SK-N-SH (cell line): ENCODE data around the gene ADD1.

Source experiments
- CTCF ChIP-seq: fragments of 200-600 bp; sonication (generic); IDR thresholded peaks from 2 replicates; pipeline ENCODE4 v1.6.1; 2017; ENCODE audit warnings: antibody characterized with exemption, mild to moderate bottlenecking, moderate library complexity
- EZH2phosphoT487 ChIP-seq: fragments of 200-600 bp; sonication (generic); IDR thresholded peaks from 2 replicates; pipeline ENCODE4 v1.6.1; 2017; ENCODE audit warnings: low read depth, mixed run types, mild to moderate bottlenecking, antibody characterized with exemption, moderate library complexity, borderline replicate concordance
- FOXJ3 ChIP-seq: sonication (generic); formaldehyde crosslinking; IDR thresholded peaks from 2 replicates; pipeline ENCODE4 v1.5.1; 2020; ENCODE audit warnings: mild to moderate bottlenecking, missing genetic modification reagents
- IRF3 ChIP-seq: fragments of 150-350 bp; IDR thresholded peaks from 2 replicates; pipeline ENCODE4 v1.6.1; 2016; ENCODE audit warnings: mild to moderate bottlenecking, low read depth, low read length
- JUND ChIP-seq: IDR thresholded peaks from 2 replicates; pipeline ENCODE4 v1.4.0; 2012
- MAX ChIP-seq: IDR thresholded peaks from 2 replicates; pipeline ENCODE4 v1.4.0; 2012; ENCODE audit warnings: low read depth
- MEF2A ChIP-seq: IDR thresholded peaks from 2 replicates; pipeline ENCODE4 v1.4.0; 2012; ENCODE audit warnings: low read depth, borderline replicate concordance
- PBX3 ChIP-seq: IDR thresholded peaks from 2 replicates; pipeline ENCODE4; 2012
- POLR2AphosphoS5 ChIP-seq: IDR thresholded peaks from 2 replicates; pipeline ENCODE4 v1.6.1; 2012; ENCODE audit warnings: low read depth, low read length
- RAD21 ChIP-seq: IDR thresholded peaks from 2 replicates; pipeline ENCODE4 v1.6.1; 2012; ENCODE audit warnings: mild to moderate bottlenecking, low read length
- RCOR1 ChIP-seq: fragments of 150-350 bp; IDR thresholded peaks from 2 replicates; pipeline ENCODE4 v1.6.1; 2017; ENCODE audit warnings: antibody characterized with exemption, low read length
- RFX5 ChIP-seq: IDR thresholded peaks from 2 replicates; pipeline ENCODE4 v1.6.1; 2012; ENCODE audit warnings: mild to moderate bottlenecking, improper control_type of control experiment, low read length
- SMC3 ChIP-seq: IDR thresholded peaks from 2 replicates; pipeline ENCODE4 v1.6.1; 2012; ENCODE audit warnings: low read depth, low read length, improper control_type of control experiment
- YY1 ChIP-seq: IDR thresholded peaks from 2 replicates; pipeline ENCODE4 v1.4.0; 2012; ENCODE audit warnings: low read depth, mild to moderate bottlenecking

- no peak for TF ChIP-seq RCOR1
- no peak for TF ChIP-seq CTCF
- TF ChIP-seq FOXJ3 (CRISPR knock-in tag), result no peak; the same call in 1 of the 2 replicates
- no peak for TF ChIP-seq PBX3
- no peak for TF ChIP-seq RFX5
- no peak for TF ChIP-seq IRF3
- no peak for TF ChIP-seq MEF2A
- TF ChIP-seq RAD21, result no peak
- TF ChIP-seq SMC3, result no peak
- no peak for TF ChIP-seq YY1
- TF ChIP-seq POLR2AphosphoS5, result no peak
- TF ChIP-seq JUND, result no peak
- no peak for TF ChIP-seq MAX
- no peak for TF ChIP-seq EZH2phosphoT487
Measured at GRCh38 chr4:2795893-2796848, 47.5 kb upstream of the ADD1 start.
